ENCODE data around the gene DERL3. TPM values are rescaled to one million over a fixed set of nuclear protein-coding genes. Genes with fewer than 3 reads are reported as not detected.

Gene DERL3
- total RNA-seq, 1 donor from 2014 or later: not detected

DNA sequence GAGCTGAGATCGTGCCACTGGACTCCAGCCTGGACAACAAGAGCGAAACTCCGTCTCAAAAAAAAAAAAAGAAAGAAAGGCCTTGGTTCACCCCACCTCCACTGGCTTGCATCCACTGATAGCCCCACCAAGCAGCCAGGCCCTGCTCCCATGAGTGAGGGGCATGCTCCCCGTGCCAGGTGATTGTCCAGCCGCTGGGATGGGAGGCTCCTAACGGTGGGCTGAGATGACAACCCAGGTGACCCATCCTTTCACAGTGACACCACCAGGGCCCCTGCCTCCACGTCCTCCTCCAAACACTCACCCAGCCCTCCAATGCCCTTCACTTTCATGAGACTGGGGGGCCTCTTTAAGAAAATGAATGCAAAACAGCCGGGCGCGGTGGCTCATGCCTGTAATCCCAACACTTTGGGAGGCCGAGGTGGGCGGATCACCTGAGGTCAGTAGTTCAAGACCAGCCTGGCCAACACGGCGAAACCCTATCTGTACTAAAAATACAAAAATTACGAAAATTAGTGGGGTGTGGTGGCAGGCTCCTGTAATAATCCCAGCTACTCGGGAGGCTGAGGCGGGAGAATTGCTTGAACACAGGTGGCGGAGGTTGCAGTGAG, 8.6 kb upstream of the DERL3 start:
- DNase-seq (ENCODE audit: low spot score): no peak

DNA sequence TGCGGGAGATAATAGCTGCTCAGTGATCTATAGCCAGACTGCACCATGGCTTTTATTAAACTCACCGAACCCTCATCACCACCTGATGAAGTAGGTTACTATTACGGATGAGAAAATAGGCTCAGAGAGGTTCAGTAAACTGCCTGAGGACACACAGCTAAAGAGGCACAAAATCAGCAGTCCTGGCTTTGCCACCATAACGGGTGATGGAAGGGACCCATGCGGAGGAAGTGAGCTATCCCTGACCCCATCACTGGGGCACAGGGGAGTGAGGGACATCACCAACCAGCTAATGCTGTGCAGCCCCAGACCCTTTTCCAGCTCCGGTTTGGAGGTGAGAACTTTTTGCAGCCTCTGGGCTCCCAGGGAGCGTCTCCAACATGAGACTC, 7.3 kb upstream of the DERL3 start:
- no peak for DNase-seq (ENCODE audit: low spot score)

DNA sequence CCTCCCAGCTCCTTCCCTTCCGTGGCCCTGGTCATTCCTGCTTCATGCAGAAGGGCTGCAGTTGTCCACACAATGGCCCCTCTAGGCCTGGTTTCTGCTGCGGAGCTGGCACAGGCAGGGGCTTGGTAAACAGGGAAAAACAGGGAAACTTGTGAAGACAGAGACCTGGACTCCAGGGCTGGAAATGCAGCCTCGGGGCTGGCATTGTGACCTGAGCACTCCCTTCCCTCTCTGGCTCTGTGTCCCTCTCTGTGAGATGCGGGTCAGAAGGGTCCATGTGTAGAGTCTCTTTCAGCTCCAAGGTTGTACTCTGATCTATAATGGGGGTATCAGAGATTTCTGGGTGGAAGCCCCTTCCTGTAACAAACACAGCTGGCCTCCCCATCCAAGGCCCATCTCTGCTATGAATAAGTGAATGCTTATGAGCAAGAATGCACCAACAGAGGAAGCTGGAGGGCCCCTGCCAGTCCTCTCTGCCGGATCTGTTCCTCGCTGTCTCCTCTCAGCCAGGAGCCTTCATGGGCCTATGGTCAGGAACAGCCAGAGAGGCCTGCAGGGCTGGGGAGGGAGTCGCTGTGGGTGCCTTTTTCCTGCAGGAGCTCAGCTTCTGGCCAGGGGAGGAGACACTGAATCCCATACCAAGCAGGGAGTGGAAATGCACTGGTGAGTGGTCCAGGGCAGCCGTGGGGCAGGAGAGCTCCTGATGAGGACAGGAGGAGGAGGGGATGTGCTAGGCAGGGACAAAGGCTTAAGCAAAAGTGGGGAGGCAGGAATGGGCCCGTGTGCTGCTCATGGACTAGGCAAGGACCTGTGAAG, 6.7 kb upstream of the DERL3 start:
- DNase-seq (ENCODE audit: low spot score): no peak

DNA sequence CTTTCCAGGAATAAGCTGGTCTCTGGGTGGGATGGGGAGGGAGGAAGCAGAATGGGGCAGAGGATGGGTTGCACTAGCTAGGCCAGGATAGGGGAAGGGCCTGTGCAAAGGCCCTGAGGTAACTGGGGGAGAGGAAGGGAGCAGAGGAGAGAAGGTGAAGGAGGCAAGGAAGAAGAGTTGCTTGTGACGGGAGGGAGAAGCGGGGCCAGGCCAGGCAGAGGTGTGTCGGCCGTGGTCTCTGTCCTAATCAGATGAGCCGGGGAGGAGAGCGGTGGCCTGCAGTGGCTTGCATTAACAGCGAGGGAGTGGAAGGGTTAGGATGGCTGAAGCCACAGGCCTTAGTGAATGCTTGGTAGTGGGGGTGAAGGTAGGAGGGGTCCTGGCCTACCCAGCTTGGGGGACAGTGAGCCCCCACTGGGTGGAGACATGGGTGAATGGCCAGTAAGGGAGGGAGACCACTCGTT, 6.0 kb upstream of the DERL3 start:
- DNase-seq (ENCODE audit: low spot score): no peak

DNA sequence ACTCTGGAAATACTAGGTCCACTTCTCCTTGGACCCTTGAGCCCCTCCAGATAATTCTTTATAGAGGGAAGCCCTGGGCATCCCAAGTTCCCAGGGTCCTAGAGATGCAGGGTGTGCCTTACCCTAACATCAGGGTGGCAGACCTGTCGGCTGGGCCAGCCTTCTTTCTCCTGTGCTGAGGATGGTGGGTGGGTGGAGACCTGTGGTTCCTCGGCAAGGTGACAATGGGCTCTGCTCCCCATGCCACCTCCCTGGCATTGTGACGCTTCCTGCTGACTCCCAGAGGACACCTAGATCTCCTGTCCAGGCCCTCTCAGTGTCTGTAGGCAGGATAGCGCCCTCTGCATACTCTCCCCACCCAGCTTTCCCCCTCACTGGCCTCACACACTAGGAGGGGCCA, 3.8 kb upstream of the DERL3 start:
- DNase-seq (ENCODE audit: low spot score): no peak

DNA sequence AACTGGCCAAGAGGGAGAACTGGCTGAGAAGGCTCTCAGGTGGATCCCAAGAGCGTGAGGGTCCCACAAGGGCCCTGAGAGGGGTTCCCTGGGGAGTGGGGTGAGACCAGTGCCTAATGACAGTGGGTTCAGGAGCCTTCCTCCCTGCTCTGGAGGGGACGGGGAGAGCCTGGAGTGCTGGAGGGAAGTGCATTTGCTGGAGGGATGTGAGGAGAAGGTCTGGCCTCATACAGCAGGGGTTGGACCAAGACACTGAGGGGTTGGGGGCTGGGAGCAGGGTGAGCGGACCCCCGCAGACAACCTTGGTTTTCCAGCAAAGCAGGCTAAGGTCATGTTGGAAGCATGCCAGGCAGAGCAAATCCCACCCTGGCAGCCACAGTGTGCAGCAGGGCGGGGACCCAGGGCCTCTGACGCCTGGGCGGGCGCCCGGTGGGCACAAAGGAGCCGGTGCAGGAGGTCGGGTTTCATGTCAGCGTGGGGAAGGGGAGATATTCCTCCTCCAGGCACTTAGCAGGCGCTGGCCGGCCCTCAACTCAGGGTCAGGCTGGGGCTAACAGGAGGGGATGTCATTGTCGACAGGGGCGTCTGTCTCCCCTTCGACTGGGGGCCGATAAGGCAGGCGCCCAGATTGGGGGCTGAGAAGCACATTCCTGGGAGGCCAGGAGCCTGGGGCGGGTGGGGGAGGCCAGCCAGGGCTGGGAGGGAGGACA, 3.1 kb upstream of the DERL3 start:
- DNase-seq (ENCODE audit: low spot score): no peak

DNA sequence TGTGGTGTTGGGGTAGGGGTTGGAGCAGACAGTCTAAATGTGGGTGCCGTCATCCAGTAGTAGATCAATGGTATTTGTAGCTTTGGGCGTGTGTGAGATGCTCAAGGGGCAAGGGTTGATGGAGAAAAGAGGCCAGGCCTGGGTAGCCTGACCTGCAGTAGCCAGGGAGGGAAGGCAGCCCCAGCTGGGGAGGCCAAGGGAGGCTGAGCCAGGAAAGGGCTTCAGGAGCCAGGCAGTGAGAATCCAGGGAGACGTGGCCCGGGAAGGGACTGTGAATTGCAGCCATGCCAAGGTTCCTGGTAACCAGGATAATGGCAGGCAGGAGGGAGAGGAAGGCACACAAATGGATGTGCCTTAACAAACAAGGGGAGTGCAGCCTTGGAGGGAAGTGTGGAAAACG, 2.5 kb upstream of the DERL3 start:
- no peak for DNase-seq (ENCODE audit: low spot score)

DNA sequence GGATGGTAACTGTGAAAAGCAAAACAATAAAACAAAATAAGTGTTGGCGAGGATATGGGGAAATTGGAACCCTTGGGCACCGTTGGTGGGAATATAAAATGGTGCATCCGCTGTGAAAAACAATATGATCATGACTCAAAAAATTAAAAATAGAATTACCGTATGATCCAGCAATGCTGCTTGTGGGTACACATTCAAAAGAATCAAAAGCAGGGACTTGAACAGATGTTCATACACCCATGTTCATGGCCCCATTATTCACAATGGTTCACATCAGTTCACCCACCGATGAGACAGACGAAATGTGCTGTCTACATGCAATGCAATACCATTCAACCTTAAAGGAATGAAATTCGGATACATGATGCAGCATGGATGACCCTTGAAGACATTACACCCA, 1.2 kb upstream of the DERL3 start:
- no peak for DNase-seq (ENCODE audit: low spot score)

DNA sequence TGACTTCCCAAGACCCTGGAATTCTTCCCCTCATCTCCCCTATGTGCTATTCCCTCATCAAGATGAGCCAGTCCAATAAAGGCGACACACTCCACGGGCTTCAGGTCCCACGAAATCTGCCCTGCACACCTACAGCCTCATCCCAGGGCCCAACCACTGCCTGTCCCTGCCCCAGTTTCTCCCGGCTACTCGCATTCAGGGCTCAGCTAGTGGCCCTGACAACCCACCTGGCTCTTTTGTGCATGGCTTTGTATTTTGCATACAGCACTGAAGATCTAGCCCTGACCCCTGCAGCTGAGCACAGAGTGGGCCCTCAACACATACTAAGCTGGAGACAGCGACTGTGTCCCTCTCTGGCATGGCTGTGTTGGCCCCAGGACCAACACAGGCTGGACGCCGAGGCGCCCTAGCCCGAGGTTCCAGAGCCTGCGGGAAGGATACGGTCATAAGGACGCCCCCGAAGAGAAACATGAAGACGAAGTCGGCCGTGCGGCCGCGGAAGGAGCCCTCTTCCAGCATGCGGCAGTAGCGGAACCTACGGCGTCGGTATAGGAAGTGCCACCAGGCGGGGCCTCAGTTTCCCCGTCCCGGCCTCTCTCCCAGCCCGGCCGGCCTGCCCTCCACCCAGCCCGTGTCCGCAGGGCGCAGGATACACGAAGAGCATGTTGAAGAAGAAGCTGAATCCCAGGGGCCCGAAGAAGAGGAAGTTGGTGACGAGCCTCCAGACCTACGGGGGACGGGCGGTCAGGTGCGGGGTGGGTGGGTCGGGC, 710 bp downstream of the DERL3 start:
- DNase-seq (ENCODE audit: low spot score): no peak

DNA sequence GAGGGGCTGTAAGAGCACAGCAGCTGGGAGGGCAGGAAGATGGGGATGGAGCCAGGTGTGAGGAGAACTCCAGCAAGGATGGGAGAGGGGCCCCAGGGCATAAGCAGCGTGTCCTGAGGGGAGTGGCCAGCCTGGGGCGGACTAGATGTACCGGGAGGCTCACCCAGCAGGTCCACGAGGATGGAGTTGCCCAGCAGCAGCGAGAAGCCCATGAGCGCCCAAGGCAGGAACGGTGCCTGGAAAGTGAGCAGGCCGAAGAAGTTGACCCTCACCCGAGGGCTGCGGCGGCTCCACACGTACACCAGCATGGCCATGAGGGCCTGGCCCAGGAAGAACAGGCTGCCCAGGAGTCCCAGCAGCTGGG, 1.3 kb downstream of the DERL3 start:
- DNase-seq (ENCODE audit: low spot score): no peak

DNA sequence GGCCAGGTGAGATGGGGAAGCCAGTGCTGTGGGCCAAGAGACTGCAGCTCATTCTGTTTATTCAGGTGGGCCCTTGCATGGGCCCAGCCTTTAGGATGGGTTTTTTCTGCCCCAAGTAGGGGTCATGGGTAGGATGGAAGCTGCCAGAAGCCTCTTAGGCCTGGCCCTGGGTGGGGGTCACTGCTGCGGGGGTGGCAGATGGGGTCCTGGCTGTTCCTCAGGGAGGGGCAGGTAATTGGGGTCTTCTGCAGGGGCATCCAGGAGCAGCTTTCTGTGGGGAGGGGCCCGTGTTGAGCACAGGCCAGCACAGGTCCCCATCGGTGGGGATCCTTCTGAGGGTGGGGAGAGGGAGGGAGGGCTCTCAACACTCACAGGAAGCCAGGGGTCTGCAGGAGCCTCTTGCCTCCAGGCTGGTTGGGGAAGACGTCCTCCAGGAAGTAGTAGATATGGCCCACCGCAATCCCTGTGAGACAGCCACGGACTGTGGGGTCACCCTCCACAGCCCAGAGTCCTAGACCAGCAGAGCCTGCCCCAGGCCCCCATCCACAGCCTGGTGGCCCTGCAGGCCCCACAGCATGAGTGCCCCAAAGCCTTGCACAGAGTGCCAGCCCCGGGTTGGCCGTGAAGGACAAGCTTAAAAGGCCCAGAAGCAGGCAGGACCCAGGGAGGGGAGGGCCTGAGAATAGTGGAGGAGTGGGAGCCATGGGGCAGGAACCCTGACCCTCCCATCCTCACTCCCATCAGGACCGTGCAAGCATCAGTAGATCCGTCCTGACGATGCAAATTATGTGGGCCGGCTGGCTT, 1.9 kb downstream of the DERL3 start:
- no peak for DNase-seq (ENCODE audit: low spot score)

DNA sequence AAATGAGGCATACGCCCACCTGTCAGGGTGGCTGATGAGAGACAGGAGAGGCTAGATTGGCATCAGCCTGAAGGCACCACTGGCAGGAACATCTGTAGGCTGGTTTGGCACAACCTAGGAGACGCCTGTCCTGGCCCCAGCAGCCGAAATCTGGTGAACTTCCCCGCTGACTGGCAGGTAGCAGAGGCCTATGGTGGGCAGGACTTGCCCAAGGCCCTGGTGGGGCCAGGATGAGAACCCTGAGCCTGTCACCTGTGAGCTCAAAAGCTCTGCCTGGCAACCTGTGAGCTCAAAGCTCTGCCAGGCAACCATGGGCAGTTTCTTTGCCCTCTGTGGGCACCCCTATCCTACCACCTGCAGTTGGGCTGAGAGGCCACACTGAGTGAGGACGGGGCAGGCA, 2.5 kb downstream of the DERL3 start:
- DNase-seq (ENCODE audit: low spot score): no peak

DNA sequence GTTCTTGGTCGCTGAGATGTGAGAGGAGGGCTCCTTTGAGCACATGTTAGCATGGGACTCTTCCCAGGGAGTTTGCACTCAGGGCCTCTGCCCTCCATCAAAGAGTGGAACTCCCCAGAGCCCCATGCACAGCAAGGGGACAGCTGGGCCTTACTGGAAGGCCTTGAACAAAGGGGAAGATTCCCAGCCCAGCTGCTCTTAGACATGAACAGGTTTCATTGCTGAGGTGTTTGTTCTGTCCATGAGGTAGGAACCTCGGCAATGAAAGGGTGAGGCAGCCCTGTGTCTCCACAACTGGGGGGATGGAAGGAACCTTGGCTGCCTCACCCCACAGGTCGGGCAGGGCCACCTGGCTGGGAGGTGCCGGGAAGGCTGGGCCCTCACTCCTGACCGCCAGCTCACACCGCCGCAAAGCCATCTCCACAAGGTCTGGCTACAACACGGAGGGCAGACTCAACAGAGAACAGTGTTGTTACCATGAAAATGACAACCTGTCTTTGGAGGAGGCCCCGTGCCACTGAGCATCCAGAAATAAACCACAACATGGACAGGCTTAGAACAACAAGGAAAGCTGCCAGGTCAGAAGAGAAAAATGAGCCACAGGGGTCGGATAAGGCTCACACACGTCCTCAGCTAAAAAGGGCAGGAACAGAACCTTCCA, 3.2 kb downstream of the DERL3 start:
- DNase-seq (ENCODE audit: low spot score): no peak

DNA sequence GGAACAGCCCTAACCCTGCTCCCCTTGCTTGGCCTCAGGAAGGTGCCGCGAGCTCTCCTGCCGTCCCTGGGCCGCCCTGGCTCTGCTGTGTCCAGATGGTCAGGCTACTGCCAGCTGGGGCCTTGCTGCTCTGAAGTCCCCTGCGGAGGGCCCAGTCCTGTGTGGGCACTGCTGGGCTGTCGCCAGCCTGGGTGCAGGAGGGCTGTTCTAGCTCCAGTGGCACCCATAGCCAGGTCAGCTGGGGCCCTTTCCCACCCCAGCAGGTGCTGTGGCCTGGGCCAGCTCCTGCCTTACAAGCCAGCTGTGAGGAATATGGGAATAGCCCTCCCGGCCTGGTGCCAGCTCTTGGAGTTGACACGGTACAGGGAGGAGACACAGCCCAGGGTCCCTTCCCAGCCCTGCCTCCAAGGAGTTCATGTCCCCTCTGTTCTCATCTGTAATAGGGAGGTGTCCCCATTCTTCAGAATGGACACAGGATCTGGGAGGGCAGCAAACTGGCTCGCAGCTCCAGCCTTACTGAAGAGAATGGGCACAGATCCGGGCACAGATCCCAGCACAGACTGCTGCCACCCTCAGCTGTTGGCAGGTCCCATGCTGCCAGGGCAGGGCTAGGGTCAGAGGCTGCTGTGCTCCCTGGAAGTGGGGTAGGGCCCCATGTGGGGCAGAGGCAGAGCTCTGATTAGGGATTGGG, 3.9 kb downstream of the DERL3 start:
- no peak for DNase-seq (ENCODE audit: low spot score)

DNA sequence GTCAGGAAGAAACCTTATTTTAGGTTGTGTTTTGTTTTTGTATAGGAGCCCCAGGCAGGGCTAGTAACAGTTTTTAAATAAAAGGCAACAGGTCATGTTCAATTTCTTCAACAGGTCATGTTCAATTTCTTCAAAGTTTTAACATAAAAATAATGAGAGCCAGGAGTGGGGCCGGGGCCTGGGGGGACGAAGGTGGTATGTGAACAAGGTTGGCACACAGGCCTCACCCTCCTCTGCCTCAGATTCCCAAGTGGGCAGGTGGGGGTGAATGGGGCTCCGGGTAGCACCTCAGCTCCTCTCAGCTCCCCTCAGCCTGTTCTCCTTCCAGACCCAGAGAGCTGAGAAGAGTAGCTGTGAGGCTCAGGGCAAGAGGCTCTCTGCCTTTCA, 4.4 kb downstream of the DERL3 start:
- no peak for DNase-seq (ENCODE audit: low spot score)

DNA sequence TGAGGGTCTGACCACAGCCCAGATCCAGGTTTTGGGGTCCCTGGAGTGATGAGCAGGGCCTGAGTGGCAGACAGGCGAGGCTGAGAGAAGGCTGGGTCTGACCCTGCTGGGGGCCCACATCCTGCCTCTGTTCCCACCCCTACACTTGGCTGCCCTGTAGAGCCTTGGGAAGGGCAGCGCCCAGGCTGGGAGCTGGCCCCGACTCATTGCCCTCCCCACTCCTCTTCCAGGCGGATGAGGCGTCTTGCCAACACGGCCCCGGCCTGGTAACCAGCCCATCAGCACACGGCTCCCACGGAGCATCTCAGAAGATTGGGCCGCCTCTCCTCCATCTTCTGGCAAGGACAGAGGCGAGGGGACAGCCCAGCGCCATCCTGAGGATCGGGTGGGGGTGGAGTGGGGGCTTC, 4.9 kb downstream of the DERL3 start:
- DNase-seq (ENCODE audit: low spot score): no peak

DNA sequence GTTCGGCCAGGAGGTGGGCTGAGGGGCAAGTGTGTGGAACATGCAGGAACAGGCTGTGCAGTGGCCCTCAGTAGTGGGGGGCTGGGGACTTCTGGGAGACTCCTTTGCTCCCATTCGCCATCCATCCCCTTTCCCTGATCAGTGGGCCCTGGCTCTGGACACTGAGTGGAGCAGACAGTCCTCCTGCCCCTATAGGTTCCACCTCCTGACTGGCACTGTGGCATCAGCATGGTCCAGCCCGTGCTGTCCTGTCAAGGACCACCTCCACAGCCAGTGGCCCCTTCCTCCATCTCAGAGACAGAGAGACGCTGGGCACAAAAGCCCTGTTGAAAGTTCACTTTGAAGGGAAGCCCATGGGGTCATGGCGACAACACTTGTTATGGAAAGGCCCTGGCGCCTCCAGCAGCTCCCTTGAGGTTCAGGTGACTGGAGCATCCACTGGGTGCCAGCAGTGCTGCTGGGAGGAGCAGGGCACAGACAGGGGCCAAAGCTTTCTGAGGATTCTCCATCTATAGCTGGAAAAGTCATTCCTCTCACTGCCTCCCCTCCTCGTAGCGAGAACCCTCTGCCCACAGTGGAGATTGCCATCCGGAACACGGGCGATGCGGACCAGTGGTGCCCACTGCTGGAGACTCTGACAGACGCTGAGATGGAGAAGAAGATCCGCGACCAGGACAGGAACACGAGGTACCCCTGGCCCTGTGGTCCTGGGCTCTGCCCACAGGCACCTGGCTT, 5.6 kb downstream of the DERL3 start:
- DNase-seq (ENCODE audit: low spot score): no peak

DNA sequence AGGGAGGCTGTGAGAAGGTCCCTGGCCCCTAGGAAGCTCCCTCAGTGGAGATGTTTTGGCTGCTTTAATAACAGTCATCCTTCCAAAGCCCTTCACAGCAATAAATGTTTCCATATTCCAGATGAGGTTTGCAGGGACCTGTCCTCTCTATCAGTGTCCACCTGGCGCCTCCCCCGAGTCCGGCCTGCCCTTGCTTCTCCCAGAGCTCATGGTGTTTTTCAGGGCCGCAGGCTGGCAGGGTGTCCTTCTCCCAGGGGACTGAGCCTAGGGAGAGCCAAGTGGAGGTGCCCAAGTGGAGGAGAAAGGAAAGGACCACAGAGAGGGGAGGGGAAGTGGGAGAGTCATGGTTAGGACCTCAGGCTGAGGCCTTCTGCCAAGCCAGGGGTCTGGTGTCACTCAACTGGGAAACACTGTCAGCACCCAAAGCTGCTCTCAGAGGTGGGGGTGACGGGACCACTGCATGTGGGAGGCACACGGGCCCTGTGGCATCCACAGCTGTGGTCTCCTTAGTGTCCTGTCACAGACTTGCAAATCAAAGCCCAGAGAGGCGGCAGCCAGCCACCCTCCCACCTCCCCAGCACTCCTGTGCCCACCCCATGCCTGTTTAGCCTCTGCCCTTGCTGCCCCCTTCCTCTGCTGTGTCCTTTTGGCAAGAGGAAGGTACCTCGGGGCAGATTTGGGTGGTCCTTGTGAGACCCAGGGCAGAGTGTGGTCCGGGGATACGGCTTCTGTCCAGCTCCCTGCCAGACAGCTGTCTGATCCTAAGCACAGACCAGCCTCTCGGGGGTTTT, 6.4 kb downstream of the DERL3 start:
- DNase-seq (ENCODE audit: low spot score): no peak

DNA sequence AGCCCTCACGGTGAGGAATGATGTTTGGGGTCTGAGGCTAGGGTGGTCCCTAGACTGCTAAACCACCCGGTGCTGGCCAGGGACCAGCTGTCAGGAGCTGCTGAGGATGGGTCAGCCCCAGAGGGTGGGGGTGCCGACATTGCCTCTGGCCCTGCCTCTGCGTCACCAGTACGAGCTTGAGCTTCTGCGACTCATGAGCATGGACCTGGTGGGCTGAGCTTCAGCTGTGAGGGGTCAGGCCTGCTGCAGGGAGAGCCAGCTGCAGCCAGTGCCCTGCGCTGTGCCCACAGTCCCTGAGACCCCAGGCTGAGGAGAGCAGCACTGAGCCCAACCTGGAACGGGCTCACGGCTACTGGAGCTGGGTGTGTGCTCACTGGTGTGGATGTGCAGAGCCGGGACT, 7.0 kb downstream of the DERL3 start:
- DNase-seq (ENCODE audit: low spot score): no peak
